GM12878 (cell line): Measurements from ENCODE around the gene MOGAT3. TPM values are rescaled to one million over a fixed set of nuclear protein-coding genes. Genes with fewer than 3 reads are reported as not detected.
A peak's percentile ranks its signal among the peaks of the same experiment; 100 is the strongest.

Source experiments
- BACH1 ChIP-seq: fragments of 450-650 bp; IDR thresholded peaks from 2 replicates; pipeline ENCODE4 v1.6.1; 2017; ENCODE audit warnings: mild to moderate bottlenecking, borderline replicate concordance
- BCL3 ChIP-seq: IDR thresholded peaks from 2 replicates; pipeline ENCODE4 v1.6.1; 2011; ENCODE audit warnings: borderline replicate concordance, low read depth, mild to moderate bottlenecking, moderate library complexity, low read length; ENCODE audit not compliant: insufficient read depth, poor library complexity, severe bottlenecking
- BMI1 ChIP-seq: fragments of 450-650 bp; IDR thresholded peaks from 2 replicates; pipeline ENCODE4 v1.6.1; 2016; ENCODE audit warnings: mild to moderate bottlenecking, moderate library complexity, borderline replicate concordance
- E2F8 ChIP-seq: fragments of 450-650 bp; IDR thresholded peaks from 2 replicates; pipeline ENCODE4 v1.6.1; 2018; ENCODE audit warnings: mild to moderate bottlenecking, low read depth, moderate library complexity; ENCODE audit not compliant: partially characterized antibody
- EED ChIP-seq: sonication (generic); IDR thresholded peaks from 2 replicates; pipeline ENCODE4 v1.6.1; 2016; ENCODE audit warnings: antibody characterized with exemption, low read depth
- HCFC1 ChIP-seq: fragments of 150-350 bp; IDR thresholded peaks from 2 replicates; pipeline ENCODE4 v1.6.1; 2014; ENCODE audit warnings: low read length
- IKZF2 ChIP-seq, 2 experiments: fragments of 450-650 bp; IDR thresholded peaks; 2 replicates each; pipeline ENCODE4 v1.6.1; 2017; ENCODE audit warnings: mild to moderate bottlenecking in 2 of 2, moderate library complexity in 2 of 2
- KDM1A ChIP-seq: fragments of 200-600 bp; sonication (generic); IDR thresholded peaks from 2 replicates; pipeline ENCODE4 v1.6.1; 2016; ENCODE audit warnings: borderline replicate concordance
- POLR2AphosphoS2 ChIP-seq: IDR thresholded peaks from 2 replicates; pipeline ENCODE4 v1.6.1; 2011; ENCODE audit warnings: low read depth, mild to moderate bottlenecking, low read length, improper control_type of control experiment, moderate library complexity
- RUNX3 ChIP-seq: IDR thresholded peaks from 2 replicates; pipeline ENCODE4 v1.6.1; 2012; ENCODE audit warnings: low read length, inconsistent platforms
- SMAD1 ChIP-seq: fragments of 450-650 bp; IDR thresholded peaks from 2 replicates; pipeline ENCODE4 v1.6.1; 2018; ENCODE audit warnings: mild to moderate bottlenecking, low read depth; ENCODE audit not compliant: partially characterized antibody
- SMAD5 ChIP-seq: IDR thresholded peaks from 2 replicates; pipeline ENCODE4 v1.6.1; 2016; ENCODE audit warnings: antibody characterized with exemption, low read depth
- TBL1XR1 ChIP-seq: IDR thresholded peaks from 2 replicates; pipeline ENCODE4 v1.6.1; 2012; ENCODE audit warnings: low read depth, low read length, improper control_type of control experiment
- TCF12 ChIP-seq: IDR thresholded peaks from 2 replicates; pipeline ENCODE4 v1.6.1; 2011; ENCODE audit warnings: low read depth, mild to moderate bottlenecking, low read length
- TCF3 ChIP-seq: IDR thresholded peaks from 2 replicates; pipeline ENCODE4 v1.6.1; 2012; ENCODE audit warnings: low read depth, mild to moderate bottlenecking, low read length, borderline replicate concordance; ENCODE audit not compliant: insufficient read depth
- YBX1 ChIP-seq: fragments of 450-650 bp; IDR thresholded peaks from 2 replicates; pipeline ENCODE4 v1.6.1; 2016; ENCODE audit warnings: antibody characterized with exemption
- ZNF622 ChIP-seq: fragments of 450-650 bp; IDR thresholded peaks from 2 replicates; pipeline ENCODE4 v1.6.1; 2017; ENCODE audit warnings: mild to moderate bottlenecking, inconsistent platforms
- polyA plus RNA-seq, 11 experiments: library from polyadenylated mRNA; depleted of rRNA in 4 of 11; unstranded in 6 of 11; stranded (reverse) in 5 of 11; fragments of >200 nt; fragmentation: Nextera tagmentation in 4 of 11; fragmentation: Illumina TruSeq in 1 of 11; extraction: Ambion mirVana in 4 of 11; extraction: Trizol in 1 of 11; gene quantifications; 1 replicate in 1 of 11; 2 replicates in 10 of 11; pipeline versions ENCODE4 v1.2.1 to v1.2.3, GENCODE V29; 2011 to 2016; ENCODE audit warnings: inconsistent platforms in 2 of 11, missing spikeins in 2 of 11, low read depth in 1 of 11
- total RNA-seq, 4 experiments: library from RNA; depleted of rRNA in 3 of 4; stranded (reverse); fragments of >200 nt in 3 of 4; fragmentation: Illumina TruSeq in 1 of 4; extraction: Trizol in 1 of 4; gene quantifications; 2 replicates each; pipeline versions ENCODE4 v1.2.1 to v1.2.3, GENCODE V29; 2013 to 2021
- TF ChIP-seq, protein P1 (sequence below): fragments of 450-650 bp; IDR thresholded peaks from 2 replicates; pipeline ENCODE4 v1.6.1; 2017; ENCODE audit warnings: mild to moderate bottlenecking, moderate library complexity
- TF ChIP-seq, protein P2 (sequence below), 3 experiments: IDR thresholded peaks in 2 of 3; conservative IDR thresholded peaks in 1 of 3; 2 replicates each; pipeline ENCODE4 v1.5.1; 2011; ENCODE audit warnings: low read depth in 3 of 3, low read length in 3 of 3, mild to moderate bottlenecking in 3 of 3, control low read depth in 2 of 3, moderate library complexity in 2 of 3, inconsistent platforms in 1 of 3, mixed read lengths in 1 of 3; ENCODE audit not compliant: control insufficient read depth in 2 of 3, insufficient read depth in 1 of 3; ENCODE audit errors: extremely low read depth in 1 of 3

MOGAT3 gene
- total and polyA plus RNA-seq, 10 of the 15 experiments (the other 5 are each of a cell fraction or from before 2014, with no cell fraction given), result 0.11 TPM; not detected in 9

DNA sequence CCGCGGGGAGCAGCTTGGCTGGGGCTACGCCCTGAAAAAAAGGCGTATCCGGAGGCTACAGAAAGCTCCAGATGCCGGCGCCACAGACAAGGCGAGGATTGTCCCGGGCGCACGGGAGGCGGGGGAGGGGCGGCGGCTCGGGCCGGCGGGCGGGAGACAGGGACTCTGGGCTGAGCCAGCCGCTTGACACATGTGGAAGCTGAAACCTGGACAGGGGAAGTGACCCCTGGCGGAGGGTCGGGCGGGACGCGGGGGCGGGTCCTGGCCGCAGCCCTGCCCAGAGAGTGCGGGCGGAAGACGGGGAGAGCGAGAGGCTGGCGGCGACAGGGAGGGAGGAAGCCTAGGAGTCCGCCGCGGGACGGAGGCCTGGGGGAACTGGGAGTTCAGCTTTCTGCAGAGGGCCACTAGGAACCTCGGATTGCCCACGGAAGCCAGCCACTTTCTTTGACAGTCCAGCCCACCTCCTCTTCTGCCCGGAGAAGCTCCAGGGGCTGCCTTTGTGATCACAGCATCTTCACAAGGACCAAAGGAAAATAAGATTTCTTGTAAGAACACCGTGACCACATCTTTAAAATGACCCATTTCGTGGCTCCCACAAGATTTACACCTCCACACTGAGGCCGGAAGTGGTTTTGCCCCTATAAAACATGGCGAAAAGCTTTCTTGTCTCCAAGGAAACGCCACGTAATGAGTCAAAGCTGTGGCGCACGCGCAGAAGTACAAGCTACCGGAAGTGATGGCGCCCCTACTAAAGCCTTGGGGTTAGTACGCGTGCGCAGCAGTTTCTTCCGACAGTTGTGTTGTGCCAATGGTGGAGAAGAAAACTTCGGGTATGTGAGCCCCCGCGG is 16.8 kb upstream of the MOGAT3 start, which contains the start of the genes PLOD3 and ZNHIT1 (continued):
- TF ChIP-seq E2F8 (no peak), YBX1 (no peak), POLR2AphosphoS2 (0 out of 2 replicates have a peak, but pooled peaks have one; percentile 32), RUNX3 (peak; percentile 93), TCF3 (no peak), TCF12 (no peak), BMI1 (peak; percentile 93), SMAD5 (no peak), SMAD1 (no peak), ZNF622 (no peak), TBL1XR1 (0 out of 2 replicates have a peak, but pooled peaks have one; percentile 49), HCFC1 (peak; percentile 85), EED (no peak; the same call in 1 of the 2 replicates), IKZF2 (IDR thresholded peaks at IDR 0.05) (peak; percentile 38 to 58; a peak in 3 of 4 replicates), KDM1A (no peak), BACH1 (no peak), BCL3 (no peak)
- TF ChIP-seq, protein P1, sequence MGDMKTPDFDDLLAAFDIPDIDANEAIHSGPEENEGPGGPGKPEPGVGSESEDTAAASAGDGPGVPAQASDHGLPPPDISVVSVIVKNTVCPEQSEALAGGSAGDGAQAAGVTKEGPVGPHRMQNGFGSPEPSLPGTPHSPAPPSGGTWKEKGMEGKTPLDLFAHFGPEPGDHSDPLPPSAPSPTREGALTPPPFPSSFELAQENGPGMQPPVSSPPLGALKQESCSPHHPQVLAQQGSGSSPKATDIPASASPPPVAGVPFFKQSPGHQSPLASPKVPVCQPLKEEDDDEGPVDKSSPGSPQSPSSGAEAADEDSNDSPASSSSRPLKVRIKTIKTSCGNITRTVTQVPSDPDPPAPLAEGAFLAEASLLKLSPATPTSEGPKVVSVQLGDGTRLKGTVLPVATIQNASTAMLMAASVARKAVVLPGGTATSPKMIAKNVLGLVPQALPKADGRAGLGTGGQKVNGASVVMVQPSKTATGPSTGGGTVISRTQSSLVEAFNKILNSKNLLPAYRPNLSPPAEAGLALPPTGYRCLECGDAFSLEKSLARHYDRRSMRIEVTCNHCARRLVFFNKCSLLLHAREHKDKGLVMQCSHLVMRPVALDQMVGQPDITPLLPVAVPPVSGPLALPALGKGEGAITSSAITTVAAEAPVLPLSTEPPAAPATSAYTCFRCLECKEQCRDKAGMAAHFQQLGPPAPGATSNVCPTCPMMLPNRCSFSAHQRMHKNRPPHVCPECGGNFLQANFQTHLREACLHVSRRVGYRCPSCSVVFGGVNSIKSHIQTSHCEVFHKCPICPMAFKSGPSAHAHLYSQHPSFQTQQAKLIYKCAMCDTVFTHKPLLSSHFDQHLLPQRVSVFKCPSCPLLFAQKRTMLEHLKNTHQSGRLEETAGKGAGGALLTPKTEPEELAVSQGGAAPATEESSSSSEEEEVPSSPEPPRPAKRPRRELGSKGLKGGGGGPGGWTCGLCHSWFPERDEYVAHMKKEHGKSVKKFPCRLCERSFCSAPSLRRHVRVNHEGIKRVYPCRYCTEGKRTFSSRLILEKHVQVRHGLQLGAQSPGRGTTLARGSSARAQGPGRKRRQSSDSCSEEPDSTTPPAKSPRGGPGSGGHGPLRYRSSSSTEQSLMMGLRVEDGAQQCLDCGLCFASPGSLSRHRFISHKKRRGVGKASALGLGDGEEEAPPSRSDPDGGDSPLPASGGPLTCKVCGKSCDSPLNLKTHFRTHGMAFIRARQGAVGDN, result no peak
- TF ChIP-seq, protein P2, sequence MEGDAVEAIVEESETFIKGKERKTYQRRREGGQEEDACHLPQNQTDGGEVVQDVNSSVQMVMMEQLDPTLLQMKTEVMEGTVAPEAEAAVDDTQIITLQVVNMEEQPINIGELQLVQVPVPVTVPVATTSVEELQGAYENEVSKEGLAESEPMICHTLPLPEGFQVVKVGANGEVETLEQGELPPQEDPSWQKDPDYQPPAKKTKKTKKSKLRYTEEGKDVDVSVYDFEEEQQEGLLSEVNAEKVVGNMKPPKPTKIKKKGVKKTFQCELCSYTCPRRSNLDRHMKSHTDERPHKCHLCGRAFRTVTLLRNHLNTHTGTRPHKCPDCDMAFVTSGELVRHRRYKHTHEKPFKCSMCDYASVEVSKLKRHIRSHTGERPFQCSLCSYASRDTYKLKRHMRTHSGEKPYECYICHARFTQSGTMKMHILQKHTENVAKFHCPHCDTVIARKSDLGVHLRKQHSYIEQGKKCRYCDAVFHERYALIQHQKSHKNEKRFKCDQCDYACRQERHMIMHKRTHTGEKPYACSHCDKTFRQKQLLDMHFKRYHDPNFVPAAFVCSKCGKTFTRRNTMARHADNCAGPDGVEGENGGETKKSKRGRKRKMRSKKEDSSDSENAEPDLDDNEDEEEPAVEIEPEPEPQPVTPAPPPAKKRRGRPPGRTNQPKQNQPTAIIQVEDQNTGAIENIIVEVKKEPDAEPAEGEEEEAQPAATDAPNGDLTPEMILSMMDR (IDR thresholded peaks at IDR 0.05 in 2 of 3, conservative IDR thresholded peaks at IDR 0.05 in 1 of 3; ENCODE audit: control insufficient read depth in 2 of 3, extremely low read depth in 1 of 3, insufficient read depth in 1 of 3, low read depth in 3 of 3, low read length in 3 of 3), result peak in 1 of 3 experiments; percentile 5; a peak in 1 of 6 replicates
